ENCODE data around the gene VIT.

- no peak for TF ChIP-seq CTCF (IDR thresholded peaks at IDR 0.05)
- TF ChIP-seq POLR2A (IDR thresholded peaks at IDR 0.05), result no peak
These were observed 124.6 kb downstream of the VIT start for GRCh38 chr2:36820942-36821605.
